ENCODE measurements around the gene DNASE1L1. TPM values are rescaled to one million over a fixed set of nuclear protein-coding genes. Genes with fewer than 3 reads are reported as not detected.
A peak's percentile ranks its signal among the peaks of the same experiment; 100 is the strongest.

Gene DNASE1L1
- polyA plus RNA-seq, 3 donors, result 7.5 to 26.6 (median 18.6) TPM

- 48 to 66% (median 52%) methylated on average over 26 to 28 of the region's 28 CpGs for WGBS, 3 donors
- no peak overlapping the region for H3K27ac ChIP-seq (ENCODE audit: low read depth, low read length)
Observed at GRCh38 chrX:154437971-154438893, 29.2 kb upstream of the DNASE1L1 start.

GRCh38 chrX:154436983-154437752 is 28.1 kb upstream of the DNASE1L1 start, which contains the start of gene GDI1:
GDI1 (plus strand) TSS chrX:154437154; CDS start chrX:154437255, 101 bp downstream.
- H3K27ac ChIP-seq (ENCODE audit: low read depth, low read length), result peak within 1 kb of the TSS; percentile 33
- WGBS, 3 donors, result 1 to 27% methylated on average over 61 to 76 of the region's 93 CpGs; no CpG with 5 or more reads in 1 of the 3 donors

- WGBS, 3 donors, result 13 to 31% (median 19%) methylated on average over 13 to 40 of the region's 78 CpGs
- H3K27ac ChIP-seq (ENCODE audit: low read depth, low read length), result peak overlapping the region; percentile 33
Observed at GRCh38 chrX:154436374-154436982, 27.4 kb upstream of the DNASE1L1 start.

GRCh38 chrX:154435171-154435733 is 26.2 kb upstream of the DNASE1L1 start:
- H3K27ac ChIP-seq (ENCODE audit: low read depth, low read length), result no peak overlapping the region
- 94 to 96% (median 94%) methylated on average over 17 to 19 of the region's 19 CpGs for WGBS, 3 donors

- WGBS, 3 donors, result 79 to 96% (median 92%) methylated on average over 7 of the region's 7 CpGs
Observed at GRCh38 chrX:154434394-154435168, 25.5 kb upstream of the DNASE1L1 start.

GRCh38 chrX:154433605-154434004 is 24.6 kb upstream of the DNASE1L1 start:
- H3K27ac ChIP-seq (ENCODE audit: low read depth, low read length), result no peak overlapping the region
- 84 to 94% (median 91%) methylated on average over 7 of the region's 7 CpGs for WGBS, 3 donors

More at GRCh38 chrX:154434394-154435168, 25.5 kb upstream of the DNASE1L1 start:
- no peak overlapping the region for H3K27ac ChIP-seq (ENCODE audit: low read depth, low read length)

GRCh38 chrX:154432210-154432609 is 23.2 kb upstream of the DNASE1L1 start:
- WGBS, 3 donors, result 85 to 94% (median 93%) methylated on average over 6 to 8 of the region's 8 CpGs
- no peak overlapping the region for H3K27ac ChIP-seq (ENCODE audit: low read depth, low read length)

- WGBS, 3 donors, result 53 to 64% (median 63%) methylated on average over 5 of the region's 5 CpGs
- no peak overlapping the region for H3K27ac ChIP-seq (ENCODE audit: low read depth, low read length)
Observed at GRCh38 chrX:154431341-154431740, 22.3 kb upstream of the DNASE1L1 start.

GRCh38 chrX:154430916-154431315 is 21.9 kb upstream of the DNASE1L1 start:
- no peak overlapping the region for H3K27ac ChIP-seq (ENCODE audit: low read depth, low read length)
- WGBS, 3 donors, result 43 to 74% (median 61%) methylated on average over 6 to 7 of the region's 7 CpGs

GRCh38 chrX:154430479-154430878 is 21.4 kb upstream of the DNASE1L1 start:
- H3K27ac ChIP-seq (ENCODE audit: low read depth, low read length), result no peak overlapping the region
- WGBS, 3 donors, result 52 to 74% (median 55%) methylated on average over 6 of the region's 6 CpGs

GRCh38 chrX:154429711-154430110 is 20.7 kb upstream of the DNASE1L1 start:
- H3K27ac ChIP-seq (ENCODE audit: low read depth, low read length), result no peak overlapping the region
- WGBS, 3 donors, result 73 to 86% (median 81%) methylated on average over 2 of the region's 2 CpGs

- H3K27ac ChIP-seq (ENCODE audit: low read depth, low read length), result no peak within 1 kb of the TSS
- 8 to 35% (median 23%) methylated on average over 33 to 87 of the region's 87 CpGs for WGBS, 3 donors
Observed at GRCh38 chrX:154428176-154429171, 19.4 kb upstream of the DNASE1L1 start, which contains the start of gene ATP6AP1. ATP6AP1 (plus strand) TSS chrX:154428677; CDS start chrX:154428693, 16 bp downstream.

- H3K27ac ChIP-seq (ENCODE audit: low read depth, low read length), result no peak overlapping the region
- WGBS, 3 donors, result 69 to 85% (median 81%) methylated on average over 13 of the region's 13 CpGs
Observed at GRCh38 chrX:154426916-154427770, 18.1 kb upstream of the DNASE1L1 start.

- WGBS, 3 donors, result 77 to 79% (median 77%) methylated on average over 2 to 10 of the region's 10 CpGs
- no peak overlapping the region for H3K27ac ChIP-seq (ENCODE audit: low read depth, low read length)
Observed at GRCh38 chrX:154420402-154420756, 11.3 kb upstream of the DNASE1L1 start.

GRCh38 chrX:154419688-154420401 is 10.8 kb upstream of the DNASE1L1 start:
- 49 to 74% (median 68%) methylated on average over 11 to 19 of the region's 19 CpGs for WGBS, 3 donors

More at GRCh38 chrX:154419688-154420401, 10.8 kb upstream of the DNASE1L1 start:
- no peak overlapping the region for H3K27ac ChIP-seq (ENCODE audit: low read depth, low read length)

Data from adipose tissue (tissue), 3 donors.